Pancreas (tissue), 10 donors: ENCODE results near the gene SRRM3. TPM values are rescaled to one million over a fixed set of nuclear protein-coding genes. Genes with fewer than 3 reads are reported as not detected.
"Not testable (repeated sequence)": the region's sequence is repeated elsewhere in the genome, so short reads cannot be mapped to it uniquely, and the experiment has no call there.

ENCODE experiments used
- ATAC-seq, 4 donors: fragments of 200-7000 bp; cut with Tn5 transposase; one replicate each; pipeline versions ENCODE4 v1.8.0 to v1.9.1; 2020; ENCODE audit warnings: mild to moderate bottlenecking in 4 of 4, moderate library complexity in 4 of 4
- DNase-seq, 6 donors: peaks; one replicate each; pipeline ENCODE4 v3.0.0-alpha.2; 2020
- FAIRE-seq: peaks from 2 replicates; lab custom pipeline; 2012; peaks lifted over from hg19 to GRCh38; lab: Jason Lieb, UNC
- H3K27ac ChIP-seq, 4 donors: fragments of 200-600 bp; sonication (generic); 1 replicate in 3 of 4; 2 replicates in 1 of 4; pipeline versions ENCODE4 v1.5.0 to v1.8.0; 2020
- H3K27me3 ChIP-seq, 4 donors: fragments of 200-600 bp; one replicate each; pipeline ENCODE4 v1.8.0; 2021
- H3K36me3 ChIP-seq, 3 donors: fragments of 200-600 bp; sonication (generic) in 1 of 3; one replicate each; pipeline versions ENCODE4 v1.5.0 to v1.8.0; 2020 to 2021
- H3K4me1 ChIP-seq, 3 donors: fragments of 200-600 bp; one replicate each; pipeline ENCODE4 v1.8.0; 2021
- H3K4me3 ChIP-seq, 4 donors: fragments of 200-600 bp; sonication (generic) in 2 of 4; one replicate each; pipeline versions ENCODE4 v1.5.0 to v1.8.0; 2020 to 2021
- H3K9me3 ChIP-seq, 4 donors: fragments of 200-600 bp; one replicate each; pipeline ENCODE4 v1.8.0; 2021
- CTCF ChIP-seq, 4 donors: fragments of 200-600 bp; sonication (generic) in 3 of 4; IDR thresholded peaks; one replicate each; pipeline versions ENCODE4 v1.5.0 to v1.8.0; 2021; ENCODE audit warnings: antibody characterized with exemption in 4 of 4
- WGBS, 2 donors: extraction: QIAGEN DNeasy Blood & Tissue Kit; methylation state at CpG; one replicate each; pipeline ENCODE4 v1.1.7; 2013; 5-methylcytosine and 5-hydroxymethylcytosine counted together
- intact Hi-C, 3 donors: fragments of 100-400 bp; cut with DNase I; formaldehyde crosslinking; loops; one replicate each; pipeline versions ENCODE4 v1.11.1 to v1.14.2; 2022
- polyA plus RNA-seq, 2 donors: library from polyadenylated mRNA; stranded (reverse); fragments of 200-250 nt; gene quantifications; one replicate each; pipeline ENCODE4 v1.2.3, GENCODE V29; 2013
- total RNA-seq, 6 donors: library from RNA; stranded (reverse); fragmentation: NEBNext Ultra II Directional in 4 of 6; extraction: Animal tissue kit (Norgen Biotek cat#: 25700) in 4 of 6; gene quantifications; one replicate each; pipeline versions ENCODE4 v1.2.1 to v1.2.4, GENCODE V29; 2021 to 2023
- donor health status: healthy with polysubstance abuse.
- donor health status: DM: no; HTN: no; CAD: no; lungs with moderate emphysema.
- donor health status: DM: no; HTN: no; CAD: no.
- donor health status: control.
- donor health status: control.
- donor health status: Bipolar disorder and iron deficiency.
- donor health status: DM: yes; HTN: yes; CAD: no.
- donor health status: DM: no; HTN: no; CAD: no.
- donor health status: DM: no; HTN: no; CAD: no.
- donor health status: DM: yes; HTN: yes; CAD: no.

Gene SRRM3
- total and polyA plus RNA-seq, 8 donors: 1.2 to 10.4 (median 2.0) TPM

- Histone ChIP-seq H3K36me3 (no peaks in the 10 kb centered on the region), H3K27me3 (no peaks in the 10 kb centered on the region), H3K27ac (no peak overlapping the region), H3K9me3 (no peaks in the 10 kb centered on the region), H3K4me1 (no peaks in the 10 kb centered on the region), H3K4me3 (no peak overlapping the region)
- no peak for FAIRE-seq
- no peak for TF ChIP-seq CTCF (IDR thresholded peaks at IDR 0.05)
- intact Hi-C loops: no loop called here
- no peak for DNase-seq
- WGBS, 2 donors: 42 to 52% methylated on average over 2 of the region's 2 CpGs
- no peak for ATAC-seq
Measured at GRCh38 chr7:76225951-76226350, 24.3 kb downstream of the SRRM3 start.

GRCh38 chr7:76226878-76227423 lies 25.3 kb downstream of the SRRM3 start:
- H3K27me3 ChIP-seq, H3K9me3 ChIP-seq, H3K27ac ChIP-seq, FAIRE-seq, H3K36me3 ChIP-seq, H3K4me3 ChIP-seq, DNase-seq, intact Hi-C loops, H3K4me1 ChIP-seq, ATAC-seq: not testable (repeated sequence)
- 46 to 59% methylated on average over 1 of the region's 1 CpG for WGBS, 2 donors

- TF ChIP-seq CTCF (IDR thresholded peaks at IDR 0.05): no peak
- H3K36me3 ChIP-seq: no peaks in the 10 kb centered on the region
- ATAC-seq (no peak), FAIRE-seq (no peak), DNase-seq (no peak)
- no peak overlapping the region for H3K27ac ChIP-seq
- H3K27me3 ChIP-seq: peaks cover 0 to 6% (median 0%) of the 10 kb centered on the region in 4 donors
- intact Hi-C loops: no loop called here
- no peaks in the 10 kb centered on the region for H3K9me3 ChIP-seq
- WGBS, 2 donors: 62 to 69% methylated on average over 5 of the region's 5 CpGs
- no peaks in the 10 kb centered on the region for H3K4me1 ChIP-seq
- no peak overlapping the region for H3K4me3 ChIP-seq
Measured at GRCh38 chr7:76230214-76230613, 28.5 kb downstream of the SRRM3 start.

- Histone ChIP-seq H3K36me3 (no peaks in the 10 kb centered on the region), H3K27ac (no peak overlapping the region), H3K4me3 (no peak overlapping the region), H3K9me3 (no peaks in the 10 kb centered on the region), H3K27me3 (peaks cover 0 to 6% (median 0%) of the 10 kb centered on the region in 4 donors), H3K4me1 (no peaks in the 10 kb centered on the region)
- TF ChIP-seq CTCF (IDR thresholded peaks at IDR 0.05): no peak
- ATAC-seq: peak in 1 of 4 donors; percentile 41
- intact Hi-C loops: no loop called here
- DNase-seq: no peak
- WGBS, 2 donors: 41 to 45% methylated on average over 6 of the region's 6 CpGs
- no peak for FAIRE-seq
Measured at GRCh38 chr7:76231071-76231470, 29.4 kb downstream of the SRRM3 start.

- Histone ChIP-seq H3K27ac (no peak overlapping the region), H3K4me1 (no peaks in the 10 kb centered on the region), H3K4me3 (no peak overlapping the region), H3K36me3 (no peaks in the 10 kb centered on the region), H3K9me3 (no peaks in the 10 kb centered on the region), H3K27me3 (peaks cover 0 to 6% (median 0%) of the 10 kb centered on the region in 4 donors)
- FAIRE-seq (no peak), DNase-seq (no peak), ATAC-seq (no peak)
- WGBS, 2 donors: 42 to 45% methylated on average over 9 of the region's 9 CpGs
- intact Hi-C loops: no loop called here
- TF ChIP-seq CTCF (IDR thresholded peaks at IDR 0.05): no peak
Measured at GRCh38 chr7:76231583-76231982, 29.9 kb downstream of the SRRM3 start.
